GM19438 (cell line): ENCODE results near the gene PBRM1.

Source experiments
- ATAC-seq: cut with Tn5 transposase; IDR thresholded peaks from one replicate; pipeline ENCODE4 v1.9.1; 2021; ENCODE audit warnings: low read depth; ENCODE audit not compliant: unreplicated experiment

The PBRM1 gene

GRCh38 chr3:52596658-52597265 is 89.0 kb downstream of the PBRM1 start:
- no peak for ATAC-seq

GRCh38 chr3:52593103-52593502 is 92.6 kb downstream of the PBRM1 start:
- ATAC-seq, result no peak

- ATAC-seq, result no peak
These were observed 111.4 kb downstream of the PBRM1 start for GRCh38 chr3:52574056-52574965.

GRCh38 chr3:52572221-52572620 is 113.5 kb downstream of the PBRM1 start:
- no peak for ATAC-seq

GRCh38 chr3:52570076-52570475 is 115.6 kb downstream of the PBRM1 start:
- ATAC-seq, result no peak

GRCh38 chr3:52568069-52568468 is 117.6 kb downstream of the PBRM1 start:
- ATAC-seq, result no peak

- no peak for ATAC-seq
These were observed 121.7 kb downstream of the PBRM1 start for GRCh38 chr3:52563984-52564383.

GRCh38 chr3:52561028-52561747 is 124.5 kb downstream of the PBRM1 start:
- ATAC-seq, result no peak

GRCh38 chr3:52558436-52558835 is 127.3 kb downstream of the PBRM1 start:
- ATAC-seq, result no peak

- ATAC-seq, result no peak
These were observed 128.4 kb downstream of the PBRM1 start for GRCh38 chr3:52557011-52557960.

GRCh38 chr3:52555056-52555455 is 130.7 kb downstream of the PBRM1 start:
- ATAC-seq, result no peak

- ATAC-seq, result no peak
These were observed 131.5 kb downstream of the PBRM1 start for GRCh38 chr3:52554026-52554755.

- ATAC-seq, result no peak
These were observed 133.6 kb downstream of the PBRM1 start for GRCh38 chr3:52552089-52552488.

- no peak for ATAC-seq
These were observed 134.6 kb downstream of the PBRM1 start for GRCh38 chr3:52551118-52551517.

GRCh38 chr3:52547143-52547542 is 138.6 kb downstream of the PBRM1 start:
- ATAC-seq, result no peak

- no peak for ATAC-seq
These were observed 139.4 kb downstream of the PBRM1 start for GRCh38 chr3:52546111-52546901.

GRCh38 chr3:52544937-52545336 is 140.8 kb downstream of the PBRM1 start:
- ATAC-seq, result no peak

- ATAC-seq, result no peak
These were observed 144.7 kb downstream of the PBRM1 start for GRCh38 chr3:52541050-52541449.
